HG02798 (cell line): ENCODE measurements around the gene FYB2.
A peak's percentile ranks its signal among the peaks of the same experiment; 100 is the strongest.

Experiments used
- ATAC-seq: cut with Tn5 transposase; IDR thresholded peaks from one replicate; pipeline ENCODE4 v1.9.1; 2021; ENCODE audit warnings: mild to moderate bottlenecking; ENCODE audit not compliant: unreplicated experiment, poor library complexity

Gene FYB2

GRCh38 chr1:56836359-56836758 lies 17.2 kb upstream of the FYB2 start:
- ATAC-seq: no peak

- no peak for ATAC-seq
Observed at GRCh38 chr1:56835657-56836056, 16.5 kb upstream of the FYB2 start.

GRCh38 chr1:56834137-56834900 lies 15.1 kb upstream of the FYB2 start:
- ATAC-seq: no peak

DNA sequence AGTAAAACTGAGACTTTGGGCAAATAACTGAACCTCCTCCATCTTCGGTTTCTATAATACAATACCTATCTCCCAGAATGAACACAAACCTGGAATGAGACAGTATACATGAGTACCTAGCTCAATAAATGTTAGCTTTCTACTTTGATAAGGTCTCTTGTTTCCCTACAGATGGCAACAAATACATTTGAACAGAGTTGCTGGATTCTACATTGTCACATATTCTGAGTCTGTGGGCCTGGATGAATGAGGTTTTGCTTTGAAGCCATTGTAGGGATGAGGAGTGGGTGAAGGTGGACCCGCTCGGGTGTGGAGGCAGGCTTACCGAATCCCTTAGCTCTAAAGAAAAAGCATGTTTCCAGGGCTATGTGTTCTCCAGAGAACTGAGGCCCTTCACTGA lies 13.9 kb upstream of the FYB2 start:
- no peak for ATAC-seq

- ATAC-seq: peak; percentile 78
Observed at GRCh38 chr1:56831871-56832693, 12.9 kb upstream of the FYB2 start.

DNA sequence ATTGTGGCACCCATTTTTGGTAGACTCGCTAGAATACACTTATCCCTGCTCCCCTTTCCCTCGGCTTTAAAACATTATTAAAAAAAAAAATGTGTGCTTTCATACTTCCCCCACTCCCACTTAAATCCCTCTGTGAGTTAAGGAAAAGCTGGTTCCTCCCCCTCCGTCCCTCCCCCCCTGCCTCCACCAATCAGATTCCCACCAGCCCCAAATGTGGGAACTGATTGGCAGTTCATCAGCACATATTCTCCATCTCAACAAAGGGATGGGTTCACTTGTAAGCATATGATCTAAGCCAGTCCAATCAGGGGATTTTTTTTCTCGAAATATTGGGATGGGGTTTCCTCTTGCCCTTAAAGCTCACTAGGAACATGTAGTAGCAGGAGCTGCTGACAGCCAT lies 10.8 kb upstream of the FYB2 start:
- ATAC-seq: no peak

GRCh38 chr1:56827711-56828110 lies 8.5 kb upstream of the FYB2 start:
- ATAC-seq: no peak

DNA sequence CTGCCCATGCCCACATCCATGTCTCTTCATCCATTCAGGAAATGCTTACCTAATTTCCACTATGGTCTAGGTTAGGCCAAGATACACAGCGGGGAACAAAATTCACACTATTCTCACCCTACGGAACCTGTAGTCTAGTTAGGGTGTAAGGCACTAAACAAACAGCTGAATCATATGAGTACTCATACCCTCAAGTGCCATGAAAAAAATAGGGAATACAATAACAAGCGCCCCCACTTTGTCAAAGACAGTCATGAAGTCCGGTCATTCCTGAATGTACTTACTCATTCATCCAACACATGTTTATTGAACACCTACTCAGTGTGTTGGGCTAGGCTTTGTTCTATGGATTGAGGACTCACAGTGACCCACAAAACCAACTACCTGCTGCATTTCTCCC lies 6.2 kb upstream of the FYB2 start:
- ATAC-seq: no peak

DNA sequence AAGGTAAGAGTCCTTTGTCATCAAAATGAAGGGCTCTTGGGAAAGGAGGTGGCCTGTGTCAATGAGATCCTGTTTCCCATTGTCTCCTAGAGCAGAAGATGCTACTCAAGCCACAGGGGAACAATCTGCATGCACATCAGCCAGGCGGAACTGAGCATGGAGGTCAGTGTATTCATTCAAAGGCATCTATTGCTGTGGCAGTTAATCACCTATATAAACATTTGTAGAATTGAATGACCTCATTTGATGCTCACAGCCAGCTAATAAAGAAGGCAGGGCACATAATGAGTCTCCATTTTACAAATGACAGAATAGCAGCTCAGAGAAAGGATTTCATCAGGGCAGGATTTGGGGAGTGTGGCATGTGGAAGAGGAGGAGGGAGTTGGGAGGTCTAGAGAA lies 5.7 kb upstream of the FYB2 start:
- no peak for ATAC-seq

- no peak for ATAC-seq
Observed at GRCh38 chr1:56824271-56824670, 5.1 kb upstream of the FYB2 start.

GRCh38 chr1:56821462-56821797 lies 2.2 kb upstream of the FYB2 start:
- no peak for ATAC-seq

GRCh38 chr1:56820755-56821461 lies 1.7 kb upstream of the FYB2 start:
- ATAC-seq: peak; percentile 69

DNA sequence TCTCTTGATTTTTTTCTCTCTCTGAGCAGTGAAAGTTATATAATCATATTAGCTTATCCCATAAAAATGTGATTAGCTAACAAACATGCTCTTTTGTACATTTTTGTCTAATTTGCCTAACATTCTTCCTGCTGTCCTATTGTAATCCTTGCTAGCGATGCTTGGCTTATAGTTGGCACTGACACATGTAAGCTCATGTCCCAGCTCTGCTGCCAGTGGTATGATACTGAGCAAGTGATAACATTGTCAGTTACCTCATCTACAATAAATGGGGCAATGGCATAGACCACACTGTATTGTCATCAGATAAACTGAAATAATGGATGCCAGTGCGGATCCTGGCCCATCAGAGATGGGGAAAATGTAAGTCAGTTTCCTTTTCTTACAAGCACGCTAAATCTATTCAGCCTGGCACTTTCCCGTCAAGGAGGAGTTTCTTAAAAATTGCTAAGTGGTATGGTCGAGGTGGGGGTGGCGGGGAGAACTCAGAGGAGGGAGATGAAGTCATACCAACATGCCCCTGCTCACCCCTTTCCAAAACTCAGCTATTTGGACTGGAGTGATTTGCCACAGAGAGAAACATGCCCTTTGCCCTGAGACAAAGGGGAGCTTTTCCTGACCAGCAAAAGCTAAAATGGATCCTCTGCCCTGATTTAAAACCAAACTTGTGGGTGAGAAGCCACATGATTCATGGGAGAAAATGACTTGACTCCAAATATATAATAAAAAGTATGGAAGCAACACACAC lies 1.3 kb downstream of the FYB2 start:
- no peak for ATAC-seq

GRCh38 chr1:56816909-56817308 lies 2.3 kb downstream of the FYB2 start:
- peak; percentile 65 for ATAC-seq

- ATAC-seq: peak; percentile 39
Observed at GRCh38 chr1:56816264-56816663, 2.9 kb downstream of the FYB2 start.

DNA sequence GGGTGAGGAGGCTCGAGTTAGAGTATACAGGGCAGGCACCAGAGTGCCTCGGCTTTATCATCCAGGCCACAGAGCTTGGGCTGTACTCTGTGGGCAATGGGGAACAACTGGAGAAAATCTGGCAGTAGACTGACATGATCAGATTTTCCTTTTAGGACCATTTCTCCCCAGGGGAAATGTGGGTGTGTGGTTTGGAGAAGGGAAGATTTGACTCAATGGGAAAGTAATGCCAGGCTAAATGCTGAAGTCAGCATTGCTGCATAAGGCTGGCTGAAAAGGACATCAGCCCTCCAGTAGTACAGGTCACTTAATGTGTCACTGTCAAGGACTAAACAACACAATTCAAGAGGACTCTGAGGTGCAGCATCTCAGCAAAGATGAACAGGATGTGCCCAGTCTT lies 5.0 kb downstream of the FYB2 start:
- no peak for ATAC-seq

DNA sequence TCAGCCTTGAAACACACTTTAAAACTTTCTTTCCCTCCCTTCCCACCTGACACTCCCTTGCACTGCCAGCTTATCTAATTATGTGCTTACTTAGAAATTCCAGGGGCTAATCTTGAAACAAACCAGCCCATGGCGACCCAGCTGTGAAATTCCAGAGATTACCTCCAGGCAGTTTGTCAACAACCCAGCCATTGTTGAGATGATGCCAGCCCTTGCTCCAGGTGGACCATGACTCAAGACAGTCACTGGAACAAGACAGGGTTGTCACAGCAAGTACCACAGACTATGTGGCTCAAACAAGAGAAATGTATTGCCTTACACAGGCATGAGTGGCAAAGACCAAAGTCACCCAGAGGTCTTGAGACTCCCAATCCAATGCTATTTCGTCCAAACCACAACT lies 7.9 kb downstream of the FYB2 start:
- ATAC-seq: no peak

DNA sequence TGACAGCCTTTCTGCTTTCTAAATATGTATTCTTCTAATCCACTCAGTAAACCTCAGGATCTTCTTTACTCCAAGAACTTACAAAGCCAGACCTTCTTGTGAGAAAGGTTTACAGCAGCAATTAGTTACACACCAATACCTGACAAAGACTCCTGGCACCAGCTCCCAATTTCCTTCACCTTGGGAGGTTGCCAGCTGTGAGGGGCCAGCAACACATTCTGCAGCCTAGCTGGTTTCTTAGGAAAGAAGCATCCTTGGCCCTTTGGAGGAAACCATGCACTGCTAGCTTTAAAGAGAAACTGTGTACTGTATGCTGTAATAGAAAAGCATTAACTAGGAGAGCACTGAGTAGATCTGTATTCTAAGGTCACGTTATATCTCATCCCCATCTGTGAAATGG lies 10.8 kb downstream of the FYB2 start:
- no peak for ATAC-seq

DNA sequence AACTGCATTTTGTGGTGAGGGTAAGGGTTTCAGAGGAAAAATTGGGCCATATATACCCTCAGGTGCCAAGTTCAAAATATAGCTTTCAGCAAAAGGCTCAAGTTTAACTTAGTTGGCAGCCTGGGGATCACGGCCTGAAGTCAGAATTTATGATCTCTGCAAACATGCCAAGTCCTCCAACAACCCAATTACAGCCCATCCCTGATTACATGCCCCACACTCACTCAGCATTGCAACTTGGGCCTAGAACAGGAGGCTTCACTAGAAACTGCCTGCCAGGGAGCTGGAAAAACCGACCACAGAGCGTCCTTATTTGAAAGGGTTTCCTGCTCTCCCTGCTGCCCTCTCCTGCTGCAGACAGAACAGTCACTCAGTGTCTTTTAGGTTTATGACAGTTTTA lies 12.4 kb downstream of the FYB2 start:
- ATAC-seq: no peak

- ATAC-seq: peak; percentile 83
Observed at GRCh38 chr1:56803561-56804156, 15.5 kb downstream of the FYB2 start.
